ENCODE data around the gene TRERF1.

The TRERF1 gene

GRCh38 chr6:42257063-42257462, 194.7 kb downstream of the TRERF1 start:
- no peak for DNase-seq (ENCODE audit: low read depth in 1 of 2, low spot score in 1 of 2)

DNA sequence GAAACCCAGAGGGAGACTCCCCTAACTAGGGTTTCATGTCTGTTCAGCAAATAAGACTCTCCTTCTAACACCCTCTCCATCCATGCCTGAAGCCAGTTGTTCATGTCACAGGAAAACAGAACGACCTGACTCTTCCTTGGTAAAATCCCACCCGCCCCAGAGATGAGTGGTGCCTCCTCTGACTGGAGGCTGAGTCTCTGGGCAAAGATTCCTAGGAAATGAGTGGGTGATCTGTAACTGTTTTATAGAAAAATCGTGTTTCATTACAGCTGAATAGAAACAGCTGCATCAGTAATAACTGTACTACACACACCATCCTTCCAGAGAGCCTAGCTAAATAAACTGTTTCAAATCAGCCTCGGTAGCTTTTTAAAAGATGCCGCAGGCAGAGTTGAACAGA, 196.7 kb downstream of the TRERF1 start:
- no peak for DNase-seq (ENCODE audit: low read depth in 1 of 2, low spot score in 1 of 2)

DNA sequence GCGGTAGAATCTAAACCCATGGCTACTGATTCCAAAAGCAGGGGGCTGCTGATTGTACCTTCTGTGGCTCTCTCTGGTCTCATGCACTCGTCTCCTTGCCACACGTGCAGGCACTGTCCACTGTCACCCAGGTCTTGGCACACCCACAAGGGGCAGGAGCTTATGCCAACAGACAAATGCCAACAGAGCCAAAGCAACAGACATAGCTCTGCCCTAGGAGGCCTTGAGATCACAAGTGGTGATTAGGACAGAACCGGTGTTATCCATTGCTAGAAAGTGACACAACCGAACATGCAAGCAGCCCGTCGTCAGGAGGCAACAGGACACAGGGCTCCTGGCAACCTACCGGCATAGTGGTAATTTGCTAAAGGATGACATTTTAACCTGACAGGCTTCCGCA, 197.2 kb downstream of the TRERF1 start:
- no peak for DNase-seq (ENCODE audit: low read depth in 1 of 2, low spot score in 1 of 2)

GRCh38 chr6:42251911-42252637, 199.7 kb downstream of the TRERF1 start:
- no peak for DNase-seq (ENCODE audit: low read depth in 1 of 2, low spot score in 1 of 2)

GRCh38 chr6:42251500-42251899, 200.2 kb downstream of the TRERF1 start:
- DNase-seq (ENCODE audit: low read depth in 1 of 2, low spot score in 1 of 2) = no peak

DNA sequence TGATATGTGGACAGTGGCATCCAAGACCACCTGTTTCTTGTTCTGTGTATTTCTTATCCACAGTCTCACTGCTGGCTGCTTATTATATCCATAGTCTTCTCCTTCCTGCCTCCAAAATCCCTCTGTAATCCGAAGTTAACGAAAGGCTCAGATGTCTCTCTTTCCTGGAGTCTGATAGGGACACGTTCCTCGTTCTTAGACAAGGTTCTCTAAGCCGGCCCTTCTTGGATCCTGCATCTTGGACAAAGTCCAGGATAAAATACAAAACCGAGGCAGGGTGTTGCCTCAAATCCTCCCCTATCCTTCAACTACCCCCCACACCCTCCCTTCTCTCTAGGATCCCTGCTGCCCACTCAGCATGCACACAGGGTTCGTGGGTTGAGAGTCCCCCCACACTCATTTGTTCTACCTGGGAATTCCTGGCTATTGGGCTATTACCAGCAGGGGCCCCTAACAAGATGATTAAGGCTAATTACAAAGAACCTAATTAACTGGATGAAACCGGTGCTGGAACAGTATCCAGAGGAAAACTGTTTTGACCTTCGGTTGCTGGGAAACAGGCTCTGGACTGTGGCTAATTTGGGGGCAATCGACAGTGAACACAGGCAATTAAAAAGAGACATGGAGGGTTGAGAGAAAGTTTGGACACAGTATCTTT, 201.3 kb downstream of the TRERF1 start:
- no peak for DNase-seq (ENCODE audit: low read depth in 1 of 2, low spot score in 1 of 2)

- no peak for DNase-seq (ENCODE audit: low read depth in 1 of 2, low spot score in 1 of 2)
Observed at GRCh38 chr6:42249279-42249678, 202.4 kb downstream of the TRERF1 start.

DNA sequence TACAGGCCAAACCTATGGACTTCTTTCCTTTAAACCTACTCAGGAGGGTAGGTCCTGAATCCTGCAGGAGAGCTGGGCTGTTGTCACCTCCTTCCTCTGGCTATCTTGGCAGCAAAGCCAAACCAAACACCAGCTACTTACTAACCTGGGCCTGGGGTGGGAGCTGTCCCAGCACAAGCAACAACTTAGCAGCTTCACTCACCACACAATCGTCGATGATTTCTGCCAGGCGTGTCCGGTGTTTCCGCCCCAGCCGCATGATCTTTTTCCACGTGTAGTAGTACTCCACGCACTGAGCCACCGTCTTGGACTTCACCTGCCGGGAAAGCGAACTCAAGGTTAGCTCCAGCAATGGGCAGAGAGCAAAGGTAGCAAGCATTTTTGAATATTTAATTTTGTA, 208.7 kb downstream of the TRERF1 start:
- DNase-seq (ENCODE audit: low read depth in 1 of 2, low spot score in 1 of 2) = no peak

- no peak for DNase-seq (ENCODE audit: low read depth in 1 of 2, low spot score in 1 of 2)
Observed at GRCh38 chr6:42241915-42242314, 209.8 kb downstream of the TRERF1 start.

- DNase-seq (ENCODE audit: low read depth in 1 of 2, low spot score in 1 of 2) = no peak
Observed at GRCh38 chr6:42239736-42240375, 211.9 kb downstream of the TRERF1 start.

GRCh38 chr6:42239333-42239732, 212.4 kb downstream of the TRERF1 start:
- DNase-seq (ENCODE audit: low read depth in 1 of 2, low spot score in 1 of 2) = no peak

- no peak for DNase-seq (ENCODE audit: low read depth in 1 of 2, low spot score in 1 of 2)
Observed at GRCh38 chr6:42237857-42238256, 213.9 kb downstream of the TRERF1 start.

DNA sequence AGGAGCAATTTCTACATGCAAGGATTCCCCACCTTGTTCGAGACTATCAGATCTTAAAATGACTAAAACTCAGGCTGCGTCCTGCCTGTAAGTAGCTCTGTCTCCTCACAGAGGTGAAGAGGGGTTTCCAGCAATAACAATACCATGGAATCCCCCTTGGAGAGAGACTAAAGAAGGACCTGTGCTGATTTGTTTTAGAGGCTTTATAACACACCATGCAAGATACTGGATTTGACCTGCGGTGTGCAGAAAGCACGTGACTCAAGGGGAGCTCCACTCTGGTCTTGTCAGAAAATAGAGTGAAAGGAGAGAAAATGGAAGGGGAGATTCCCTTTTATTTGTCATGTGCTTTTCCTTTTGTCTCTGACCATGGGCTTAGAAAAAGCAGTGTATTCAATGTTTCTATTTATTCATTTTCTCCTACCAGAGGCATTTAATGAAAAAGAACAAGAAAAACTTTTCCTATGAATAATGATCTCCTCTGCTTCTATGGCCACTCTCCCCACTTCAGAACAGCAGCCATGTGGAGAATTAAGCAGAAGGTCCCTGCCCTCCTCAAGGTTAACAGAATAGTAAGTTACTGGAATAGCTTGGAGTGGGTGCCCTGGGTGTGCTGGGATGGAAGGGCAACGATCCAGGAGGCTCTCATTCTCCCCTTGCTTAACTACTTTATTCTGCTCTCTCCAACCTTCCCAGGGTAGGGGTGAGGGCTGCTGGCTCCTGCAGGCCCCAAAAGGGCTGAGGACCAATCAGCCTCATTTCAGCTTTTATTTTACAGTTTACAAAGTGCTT, 214.8 kb downstream of the TRERF1 start:
- no peak for DNase-seq (ENCODE audit: low read depth in 1 of 2, low spot score in 1 of 2)

GRCh38 chr6:42236030-42236429, 215.7 kb downstream of the TRERF1 start:
- DNase-seq (ENCODE audit: low read depth in 1 of 2, low spot score in 1 of 2) = no peak

DNA sequence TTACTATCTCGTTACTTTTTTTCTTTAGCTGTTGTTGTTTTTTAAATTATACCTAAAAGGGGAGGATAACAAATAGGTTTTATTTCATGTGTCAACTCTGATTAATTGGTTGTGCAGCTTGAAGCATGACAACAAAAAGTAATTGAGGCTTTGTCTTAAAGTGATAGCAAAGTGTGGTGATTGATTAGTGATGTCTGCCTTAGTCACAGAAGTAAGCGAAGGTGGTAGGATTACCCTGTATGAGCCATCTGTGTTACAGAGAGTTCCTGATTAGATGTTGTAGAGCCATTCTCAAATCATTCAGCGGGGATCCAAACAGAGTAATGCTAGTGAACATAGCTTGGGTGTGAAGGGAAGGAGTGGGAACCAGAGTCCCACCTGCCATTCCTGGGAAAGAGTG, 219.7 kb downstream of the TRERF1 start:
- DNase-seq (ENCODE audit: low read depth in 1 of 2, low spot score in 1 of 2) = no peak

DNA sequence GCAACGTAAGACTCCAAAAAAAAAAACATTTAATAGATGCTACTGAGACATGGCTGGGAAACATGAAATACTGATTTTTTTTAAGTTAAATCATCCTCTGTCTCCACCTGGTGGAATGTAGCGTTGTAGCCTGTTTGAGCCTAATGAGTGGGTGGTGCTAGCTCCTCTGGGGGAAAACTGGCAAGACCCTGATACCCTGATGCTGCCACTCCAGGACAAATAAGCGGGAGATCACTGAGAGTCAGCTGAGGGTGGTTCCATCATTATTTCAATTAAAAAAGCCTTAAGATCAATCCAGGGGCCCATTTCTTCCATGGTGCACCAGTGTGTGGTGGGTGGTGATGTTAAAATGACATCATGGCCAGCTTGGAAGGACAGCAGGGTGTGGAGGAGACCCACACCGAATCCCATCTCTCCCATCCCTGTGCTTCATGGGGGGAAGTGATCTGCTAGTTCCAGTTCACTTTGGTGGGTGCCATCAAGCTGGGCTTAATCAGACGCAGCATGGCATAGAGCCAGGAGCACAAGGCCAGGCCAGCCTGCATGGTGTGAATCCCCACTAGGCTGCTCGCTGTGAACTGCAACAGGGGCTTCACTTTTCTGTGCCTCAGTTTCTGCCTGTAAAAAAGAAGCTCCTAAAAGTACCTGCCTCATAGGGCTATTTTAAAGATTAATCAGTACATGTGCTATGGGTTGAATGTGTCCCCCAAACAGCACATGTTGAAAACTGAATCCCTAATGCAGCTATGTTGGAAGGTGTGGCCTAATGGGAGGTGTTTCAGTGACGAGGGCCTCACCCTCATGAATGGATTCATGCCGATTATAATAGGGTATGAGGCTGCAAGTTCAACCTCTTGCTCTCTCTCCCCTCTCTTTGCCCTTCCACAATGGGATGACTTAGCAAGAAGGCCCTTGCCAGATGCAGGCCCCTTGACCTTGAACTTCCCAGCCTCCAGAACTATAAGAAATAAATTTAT, 221.1 kb downstream of the TRERF1 start:
- no peak for DNase-seq (ENCODE audit: low read depth in 1 of 2, low spot score in 1 of 2)

DNA sequence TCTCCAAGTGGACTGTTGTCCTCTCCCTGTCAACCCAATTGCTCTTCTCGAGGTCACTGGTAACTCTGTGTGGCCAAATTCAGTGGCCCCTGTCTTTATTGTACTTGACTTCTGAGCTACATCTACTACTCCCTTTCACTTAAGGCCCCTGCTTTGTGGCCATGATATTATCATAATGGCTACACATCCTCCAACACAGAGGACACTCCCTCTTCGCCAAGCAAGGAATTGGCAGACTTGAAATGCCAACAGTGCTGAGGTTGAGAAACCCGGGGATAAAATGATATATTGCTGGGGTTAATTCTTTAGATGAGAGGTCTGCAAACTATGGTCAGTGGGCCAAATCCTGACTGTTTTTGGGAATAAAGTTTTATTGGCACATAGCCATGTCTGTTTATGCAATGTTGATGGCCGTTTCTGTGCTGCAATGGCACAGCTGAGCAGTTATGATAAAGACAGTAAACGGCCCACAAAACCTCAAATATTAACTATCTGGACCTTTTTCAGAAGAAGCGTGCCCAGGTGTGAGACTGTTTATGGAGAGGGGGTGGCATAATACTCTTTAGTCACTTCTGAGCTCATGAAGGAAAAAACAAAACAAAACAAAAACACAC, 222.1 kb downstream of the TRERF1 start:
- no peak for DNase-seq (ENCODE audit: low read depth in 1 of 2, low spot score in 1 of 2)

- no peak for DNase-seq (ENCODE audit: low read depth in 1 of 2, low spot score in 1 of 2)
Observed at GRCh38 chr6:42228305-42228704, 223.4 kb downstream of the TRERF1 start.

DNA sequence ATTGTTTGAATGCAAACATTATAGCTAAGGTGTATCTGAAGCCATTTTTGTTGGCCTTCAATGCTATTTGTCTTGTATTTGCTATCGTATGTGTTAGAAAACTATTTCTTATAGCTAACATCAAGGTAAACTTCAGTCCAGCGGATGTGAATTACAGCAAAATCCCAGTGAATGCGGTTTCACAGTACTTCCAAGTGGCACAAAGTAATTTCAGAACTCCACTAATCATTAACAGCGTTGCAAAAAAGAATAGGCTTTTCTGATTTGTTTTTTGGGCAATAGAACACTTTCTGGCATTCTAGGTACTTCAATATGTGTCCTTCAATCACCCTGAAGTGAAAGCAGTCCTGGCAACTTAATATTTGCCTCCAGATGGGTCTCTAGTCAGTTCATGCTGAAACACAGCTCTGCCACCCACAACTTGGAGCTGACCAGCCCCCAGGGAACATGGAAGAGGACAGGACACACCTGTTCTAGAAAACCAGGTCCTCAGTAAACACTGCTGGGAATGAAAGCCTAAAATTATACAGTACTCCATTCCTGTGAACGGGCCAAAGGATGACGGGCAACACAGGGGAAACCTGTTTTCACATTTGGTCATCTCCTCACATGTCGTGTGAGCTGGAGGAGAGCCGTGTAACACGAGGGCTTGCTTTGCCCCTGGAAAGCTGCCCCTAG, 224.4 kb downstream of the TRERF1 start:
- no peak for DNase-seq (ENCODE audit: low read depth in 1 of 2, low spot score in 1 of 2)

Measured in stimulated activated CD4-positive, alpha-beta T cell treated with anti-CD3 and anti-CD28 coated beads, Interleukin-15, amount 100 ng/mL, for 1 hour (primary cell).